ENCODE results near the gene ZKSCAN5.
"Not testable (repeated sequence)": the region's sequence is repeated elsewhere in the genome, so short reads cannot be mapped to it uniquely, and the experiment has no call there.

Gene ZKSCAN5

GRCh38 chr7:99563650-99564049, 59.2 kb downstream of the ZKSCAN5 start:
- H3K27ac Mint-ChIP-seq, result no peak overlapping the region
- no peaks in the 10 kb centered on the region for H3K27me3 Mint-ChIP-seq
- DNase-seq (no peak), ATAC-seq (replicated peaks) (no peak)
- H3K36me3 Mint-ChIP-seq (ENCODE audit: insufficient read depth), result peaks cover 72% of the 10 kb centered on the region
- H3K9me3 Mint-ChIP-seq, result no peaks in the 10 kb centered on the region
- H3K4me3 Mint-ChIP-seq, result no peak overlapping the region
- peaks cover 27 to 47% of the 10 kb centered on the region in 2 donors for H3K4me1 Mint-ChIP-seq (ENCODE audit: low read depth in 2 of 2)

GRCh38 chr7:99568770-99569169, 64.3 kb downstream of the ZKSCAN5 start:
- peaks cover 8 to 19% of the 10 kb centered on the region in 2 donors for H3K4me1 Mint-ChIP-seq (ENCODE audit: low read depth in 2 of 2)
- H3K27me3 Mint-ChIP-seq; H3K9me3 Mint-ChIP-seq; H3K4me3 Mint-ChIP-seq; DNase-seq; ATAC-seq (replicated peaks): not testable (repeated sequence)
- peak overlapping the region; percentile 5 to 52 for H3K27ac Mint-ChIP-seq
- peaks cover 45% of the 10 kb centered on the region for H3K36me3 Mint-ChIP-seq (ENCODE audit: insufficient read depth)

- Mint-ChIP-seq H3K4me1 (ENCODE audit: low read depth in 2 of 2) (peaks cover 0 to 4% of the 10 kb centered on the region in 2 donors), H3K27ac (peak overlapping the region; percentile 47 to 51), H3K36me3 (ENCODE audit: insufficient read depth) (peaks cover 29% of the 10 kb centered on the region), H3K27me3 (no peaks in the 10 kb centered on the region), H3K9me3 (no peaks in the 10 kb centered on the region), H3K4me3 (no peak overlapping the region)
- no peak for DNase-seq
- no peak for ATAC-seq (replicated peaks)
These were observed 67.3 kb downstream of the ZKSCAN5 start for GRCh38 chr7:99571768-99572167.

GRCh38 chr7:99573257-99573656, 68.8 kb downstream of the ZKSCAN5 start:
- Mint-ChIP-seq H3K36me3 (ENCODE audit: insufficient read depth) (peaks cover 28% of the 10 kb centered on the region), H3K9me3 (no peaks in the 10 kb centered on the region), H3K27ac (peak overlapping the region in 1 of 2 donors; percentile 53), H3K4me3 (no peak overlapping the region), H3K4me1 (ENCODE audit: low read depth in 2 of 2) (peaks cover 0 to 4% of the 10 kb centered on the region in 2 donors), H3K27me3 (no peaks in the 10 kb centered on the region)
- ATAC-seq (replicated peaks), result no peak
- DNase-seq, result no peak

GRCh38 chr7:99576251-99576650, 71.8 kb downstream of the ZKSCAN5 start:
- Mint-ChIP-seq H3K4me1 (ENCODE audit: low read depth in 2 of 2) (peaks cover 5 to 14% of the 10 kb centered on the region in 2 donors), H3K9me3 (no peaks in the 10 kb centered on the region)

GRCh38 chr7:99579281-99579955, 75.0 kb downstream of the ZKSCAN5 start:
- ATAC-seq (replicated peaks) (no peak), DNase-seq (no peak)
- Mint-ChIP-seq H3K27me3 (no peaks in the 10 kb centered on the region), H3K9me3 (no peaks in the 10 kb centered on the region), H3K4me3 (peak overlapping the region; percentile 87 to 91), H3K27ac (peak overlapping the region; percentile 76 to 91), H3K36me3 (ENCODE audit: insufficient read depth) (peaks cover 13% of the 10 kb centered on the region), H3K4me1 (ENCODE audit: low read depth in 2 of 2) (peaks cover 6 to 11% of the 10 kb centered on the region in 2 donors)

More at GRCh38 chr7:99576251-99576650, 71.8 kb downstream of the ZKSCAN5 start:
- Mint-ChIP-seq H3K36me3 (ENCODE audit: insufficient read depth) (peaks cover 24% of the 10 kb centered on the region), H3K27me3 (no peaks in the 10 kb centered on the region), H3K4me3 (no peak overlapping the region), H3K27ac (no peak overlapping the region)
- ATAC-seq (replicated peaks) (no peak), DNase-seq (no peak)

- ATAC-seq (replicated peaks) (peak; percentile 86), DNase-seq (peak; percentile 40 to 46 (median 43))
- peak overlapping the region; percentile 87 to 91 for H3K4me3 Mint-ChIP-seq
- peak overlapping the region; percentile 76 to 91 for H3K27ac Mint-ChIP-seq
- H3K9me3 Mint-ChIP-seq, result no peaks in the 10 kb centered on the region
- H3K27me3 Mint-ChIP-seq, result peaks cover 0 to 2% of the 10 kb centered on the region in 2 donors
- peaks cover 6 to 11% of the 10 kb centered on the region in 2 donors for H3K4me1 Mint-ChIP-seq (ENCODE audit: low read depth in 2 of 2)
- peaks cover 13% of the 10 kb centered on the region for H3K36me3 Mint-ChIP-seq (ENCODE audit: insufficient read depth)
These were observed 75.7 kb downstream of the ZKSCAN5 start for GRCh38 chr7:99579956-99580777.

- not testable (repeated sequence) for DNase-seq; ATAC-seq (replicated peaks); H3K36me3 Mint-ChIP-seq (ENCODE audit: insufficient read depth); H3K9me3 Mint-ChIP-seq; H3K27me3 Mint-ChIP-seq
- peaks cover 6 to 11% of the 10 kb centered on the region in 2 donors for H3K4me1 Mint-ChIP-seq (ENCODE audit: low read depth in 2 of 2)
- H3K4me3 Mint-ChIP-seq, result peak overlapping the region; percentile 87 to 91
- peak overlapping the region; percentile 76 to 91 for H3K27ac Mint-ChIP-seq
These were observed 76.4 kb downstream of the ZKSCAN5 start for GRCh38 chr7:99580778-99581332.
